Sigmoid colon (tissue), 7 donors: Measurements from ENCODE around the gene QKI. TPM values are rescaled to one million over a fixed set of nuclear protein-coding genes. Genes with fewer than 3 reads are reported as not detected.
"Not testable (repeated sequence)": the region's sequence is repeated elsewhere in the genome, so short reads cannot be mapped to it uniquely, and the experiment has no call there.

Experiments used
- DNase-seq: peaks from one replicate; pipeline ENCODE4 v3.0.0-alpha.2; 2019
- H3K27ac ChIP-seq, 4 donors: fragments of 200-600 bp; sonication (generic); one replicate each; pipeline ENCODE4 v1.5.1; 2016 to 2019; ENCODE audit warnings: mild to moderate bottlenecking in 1 of 4
- H3K27me3 ChIP-seq, 3 donors: fragments of 200-600 bp; sonication (generic); one replicate each; pipeline ENCODE4 v1.5.1; 2019; ENCODE audit warnings: mild to moderate bottlenecking in 1 of 3
- H3K36me3 ChIP-seq, 4 donors: fragments of 200-600 bp; sonication (generic); one replicate each; pipeline ENCODE4 v1.5.1; 2016 to 2019
- H3K4me1 ChIP-seq, 4 donors: fragments of 200-600 bp; sonication (generic); one replicate each; pipeline ENCODE4 v1.5.1; 2017 to 2019
- H3K4me3 ChIP-seq, 4 donors: fragments of 200-600 bp; sonication (generic); one replicate each; pipeline ENCODE4 v1.5.1; 2017 to 2019; ENCODE audit warnings: mild to moderate bottlenecking in 2 of 4, moderate library complexity in 1 of 4
- H3K9me3 ChIP-seq, 4 donors: fragments of 200-600 bp in 3 of 4; sonication (generic) in 3 of 4; one replicate each; pipeline versions ENCODE4 v1.5.1 to v1.6.1; 2013 to 2019
- EP300 ChIP-seq, 4 donors: sonication (generic); formaldehyde crosslinking; IDR thresholded peaks; one replicate each; pipeline ENCODE4 v1.6.1; 2017; ENCODE audit warnings: antibody characterized with exemption in 4 of 4
- POLR2A ChIP-seq, 2 donors: fragments of 450-650 bp; IDR thresholded peaks; one replicate each; pipeline ENCODE4 v1.6.1; 2016; ENCODE audit warnings: antibody characterized with exemption in 2 of 2, mild to moderate bottlenecking in 2 of 2, moderate library complexity in 2 of 2
- POLR2AphosphoS5 ChIP-seq, 4 donors: sonication (generic); formaldehyde crosslinking; IDR thresholded peaks; one replicate each; pipeline ENCODE4 v1.6.1; 2017; ENCODE audit warnings: antibody characterized with exemption in 4 of 4
- WGBS, 2 donors: extraction: QIAGEN DNeasy Blood & Tissue Kit; methylation state at CpG; one replicate each; pipeline ENCODE4 v1.1.7; 2013; 5-methylcytosine and 5-hydroxymethylcytosine counted together
- intact Hi-C: fragments of 100-400 bp; cut with DNase I; formaldehyde crosslinking; loops from one replicate; pipeline ENCODE4 v1.15.1; 2023
- polyA plus RNA-seq, 3 donors: library from polyadenylated mRNA; stranded (reverse); fragments of 200-250 nt; gene quantifications; one replicate each; pipeline ENCODE4 v1.2.3, GENCODE V29; 2013
- total RNA-seq, 4 donors: library from RNA; depleted of rRNA; stranded (reverse); fragments of >200 nt; gene quantifications; one replicate each; pipeline ENCODE4 v1.1.0, GENCODE V29; 2016
- TF ChIP-seq, protein P1 (sequence below), 4 experiments: fragments of 450-650 bp in 3 of 4; fragments of 200-600 bp in 1 of 4; IDR thresholded peaks; one replicate each; pipeline ENCODE4 v1.5.1; 2016 to 2019; ENCODE audit warnings: antibody characterized with exemption in 4 of 4, mild to moderate bottlenecking in 3 of 4, moderate library complexity in 2 of 4
- donor health status: healthy with polysubstance abuse.
- donor health status: Bipolar disorder and iron deficiency.
- donor health status: healthy.

QKI gene
- total and polyA plus RNA-seq, 7 donors = 9.2 to 146 (median 139) TPM

DNA sequence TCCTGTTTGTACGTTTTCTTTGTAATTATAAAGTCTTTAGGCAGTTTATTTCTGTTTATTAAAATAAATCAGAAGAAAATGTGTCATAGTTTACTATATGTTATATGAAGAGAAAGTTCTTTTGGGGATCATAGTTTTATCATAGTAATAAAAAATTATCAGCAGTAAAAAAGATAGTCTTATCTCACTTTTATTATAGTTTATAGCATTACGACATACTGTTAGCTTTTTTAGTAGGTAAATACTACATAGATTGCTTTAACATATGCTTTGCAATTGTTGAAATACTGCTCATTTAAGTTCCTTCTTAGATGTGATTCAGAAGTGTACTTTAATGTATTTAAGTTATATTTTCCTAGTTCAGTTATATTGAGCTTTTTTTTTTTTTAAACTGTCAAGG, 13.9 kb downstream of the QKI start:
- Histone ChIP-seq H3K4me3 (no peak overlapping the region), H3K9me3 (no peaks in the 10 kb centered on the region), H3K4me1 (peaks cover 0 to 93% (median 65%) of the 10 kb centered on the region in 4 donors), H3K36me3 (no peaks in the 10 kb centered on the region), H3K27me3 (no peaks in the 10 kb centered on the region), H3K27ac (no peak overlapping the region)
- 9 to 59% methylated on average over 2 of the region's 2 CpGs for WGBS, 2 donors
- DNase-seq = no peak
- TF ChIP-seq POLR2A (IDR thresholded peaks at IDR 0.05) = no peak
- no peak for TF ChIP-seq EP300 (IDR thresholded peaks at IDR 0.05)
- intact Hi-C loops = loop anchor here (5.0 kb wide), 1 partner anchor 1499 kb away; no protein-coding TSS in a partner anchor

DNA sequence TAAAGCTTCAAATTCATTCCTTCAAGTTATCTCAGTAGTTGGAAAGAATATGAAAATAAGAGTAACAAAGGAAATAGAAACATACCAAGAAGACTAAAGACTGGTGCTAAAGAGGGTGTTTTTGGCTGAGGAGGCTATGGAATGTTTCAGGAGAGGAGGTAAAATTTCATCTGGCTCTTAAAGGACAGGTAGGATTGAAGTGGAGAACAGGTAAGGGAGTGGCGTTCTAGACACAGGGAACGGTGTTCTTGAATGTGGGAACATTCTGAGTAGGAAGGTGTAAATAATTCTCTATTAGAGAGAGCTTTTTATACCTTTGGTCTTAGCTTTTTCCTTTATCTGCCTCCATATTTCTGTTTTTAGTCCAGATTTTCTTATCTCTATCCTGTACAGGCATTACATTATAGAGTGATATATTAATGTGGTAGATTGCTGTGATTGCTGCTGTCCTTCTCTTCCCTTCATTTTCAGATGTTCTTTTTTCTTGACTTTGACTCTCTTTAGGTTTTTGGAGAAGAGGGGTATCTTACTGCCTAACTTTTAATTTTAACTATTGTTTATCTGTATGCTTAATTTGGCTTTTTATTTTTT, 15.4 kb downstream of the QKI start:
- H3K4me3 ChIP-seq = no peak overlapping the region
- H3K27me3 ChIP-seq = no peaks in the 10 kb centered on the region
- intact Hi-C loops = loop anchor here (5.0 to 10.0 kb wide), 2 partner anchors 895 to 1497 kb away; no protein-coding TSS in a partner anchor
- no peaks in the 10 kb centered on the region for H3K36me3 ChIP-seq
- peaks cover 0 to 86% (median 57%) of the 10 kb centered on the region in 4 donors for H3K4me1 ChIP-seq
- no peak for DNase-seq
- 41 to 83% methylated on average over 2 of the region's 2 CpGs for WGBS, 2 donors
- no peaks in the 10 kb centered on the region for H3K9me3 ChIP-seq
- TF ChIP-seq EP300 (IDR thresholded peaks at IDR 0.05) = no peak
- H3K27ac ChIP-seq = no peak overlapping the region

DNA sequence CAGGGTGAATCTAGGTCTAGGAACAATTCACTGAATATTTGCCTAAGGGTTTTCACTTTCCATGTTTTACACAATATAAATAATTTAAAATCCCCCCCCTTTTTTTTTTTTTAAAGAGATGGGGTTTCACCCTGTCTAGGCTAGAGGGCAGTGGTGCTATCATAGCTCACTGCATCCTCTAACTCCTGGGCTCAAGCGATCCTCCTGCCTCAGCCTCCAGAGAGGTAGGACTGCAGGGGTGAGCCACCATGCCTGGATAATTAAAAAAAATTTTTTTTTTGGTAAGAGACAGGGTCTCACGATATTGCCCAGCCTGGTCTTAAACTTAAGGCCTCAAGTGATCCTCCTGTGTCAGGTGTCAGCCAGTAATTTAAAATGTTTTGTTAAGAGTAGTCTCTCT, 17.8 kb downstream of the QKI start:
- intact Hi-C loops = loop anchor here (10.0 kb wide), 1 partner anchor 893 kb away; no protein-coding TSS in a partner anchor
- DNase-seq = no peak
- TF ChIP-seq EP300 (IDR thresholded peaks at IDR 0.05) = no peak
- TF ChIP-seq POLR2A (IDR thresholded peaks at IDR 0.05) = no peak
- TF ChIP-seq, protein P1, sequence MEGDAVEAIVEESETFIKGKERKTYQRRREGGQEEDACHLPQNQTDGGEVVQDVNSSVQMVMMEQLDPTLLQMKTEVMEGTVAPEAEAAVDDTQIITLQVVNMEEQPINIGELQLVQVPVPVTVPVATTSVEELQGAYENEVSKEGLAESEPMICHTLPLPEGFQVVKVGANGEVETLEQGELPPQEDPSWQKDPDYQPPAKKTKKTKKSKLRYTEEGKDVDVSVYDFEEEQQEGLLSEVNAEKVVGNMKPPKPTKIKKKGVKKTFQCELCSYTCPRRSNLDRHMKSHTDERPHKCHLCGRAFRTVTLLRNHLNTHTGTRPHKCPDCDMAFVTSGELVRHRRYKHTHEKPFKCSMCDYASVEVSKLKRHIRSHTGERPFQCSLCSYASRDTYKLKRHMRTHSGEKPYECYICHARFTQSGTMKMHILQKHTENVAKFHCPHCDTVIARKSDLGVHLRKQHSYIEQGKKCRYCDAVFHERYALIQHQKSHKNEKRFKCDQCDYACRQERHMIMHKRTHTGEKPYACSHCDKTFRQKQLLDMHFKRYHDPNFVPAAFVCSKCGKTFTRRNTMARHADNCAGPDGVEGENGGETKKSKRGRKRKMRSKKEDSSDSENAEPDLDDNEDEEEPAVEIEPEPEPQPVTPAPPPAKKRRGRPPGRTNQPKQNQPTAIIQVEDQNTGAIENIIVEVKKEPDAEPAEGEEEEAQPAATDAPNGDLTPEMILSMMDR (IDR thresholded peaks at IDR 0.05) = no peak
- TF ChIP-seq POLR2AphosphoS5 (IDR thresholded peaks at IDR 0.05) = no peak
- Histone ChIP-seq H3K4me1 (peaks cover 0 to 77% (median 59%) of the 10 kb centered on the region in 4 donors), H3K36me3 (no peaks in the 10 kb centered on the region), H3K4me3 (no peak overlapping the region), H3K9me3 (no peaks in the 10 kb centered on the region), H3K27ac (no peak overlapping the region), H3K27me3 (no peaks in the 10 kb centered on the region)
- WGBS, 2 donors = 86 to 91% methylated on average over 2 of the region's 2 CpGs

DNA sequence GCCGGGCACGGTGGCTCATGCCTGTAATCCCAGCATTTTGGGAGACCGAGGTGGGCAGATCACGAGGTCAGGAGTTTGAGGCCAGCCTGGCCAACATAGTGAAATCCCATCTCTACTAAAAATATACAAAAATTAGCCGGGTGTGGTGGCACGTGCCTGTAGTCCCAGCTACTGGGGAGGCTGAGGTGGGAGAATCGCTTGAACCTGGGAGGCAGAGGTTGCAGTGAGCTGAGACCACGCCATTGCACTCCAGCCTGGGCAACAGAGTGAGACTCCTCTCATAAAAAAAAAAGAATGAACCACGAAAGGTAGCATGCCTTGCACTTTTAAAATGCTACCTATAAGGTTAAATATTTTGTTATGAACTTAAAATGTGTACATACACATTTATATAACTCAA, 19.0 kb downstream of the QKI start:
- WGBS, 2 donors = 83 to 97% methylated on average over 9 of the region's 9 CpGs
- H3K27ac ChIP-seq, H3K36me3 ChIP-seq, DNase-seq, H3K9me3 ChIP-seq, H3K27me3 ChIP-seq, H3K4me3 ChIP-seq: not testable (repeated sequence)
- H3K4me1 ChIP-seq = peaks cover 0 to 76% (median 60%) of the 10 kb centered on the region in 4 donors
- intact Hi-C loops = loop anchor here (10.0 kb wide), 1 partner anchor 891 kb away; no protein-coding TSS in a partner anchor

DNA sequence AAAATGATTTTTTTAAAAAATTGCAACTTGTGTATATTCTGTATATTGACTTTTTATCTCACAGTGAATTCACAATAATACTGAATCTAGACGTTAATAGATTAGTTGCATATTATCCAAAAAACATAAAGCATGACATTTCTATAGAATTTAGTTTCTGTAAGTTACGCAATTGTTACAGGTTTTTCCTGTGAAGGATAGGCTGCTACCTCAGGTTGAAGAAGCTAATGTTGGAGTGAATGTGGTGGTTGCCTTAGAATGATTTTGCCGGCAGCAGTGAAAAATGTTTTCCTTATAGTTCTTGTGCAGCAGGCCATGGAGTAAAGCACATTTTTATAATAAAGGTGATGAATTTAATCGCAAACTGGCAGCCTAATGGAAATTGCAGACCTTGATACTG, 20.5 kb downstream of the QKI start:
- H3K36me3 ChIP-seq = no peaks in the 10 kb centered on the region
- intact Hi-C loops = loop anchor here (10.0 kb wide), 1 partner anchor 890 kb away; no protein-coding TSS in a partner anchor
- no peaks in the 10 kb centered on the region for H3K27me3 ChIP-seq
- 85 to 92% methylated on average over 4 of the region's 4 CpGs for WGBS, 2 donors
- no peak for TF ChIP-seq POLR2A (IDR thresholded peaks at IDR 0.05)
- no peak for TF ChIP-seq EP300 (IDR thresholded peaks at IDR 0.05)
- no peak for TF ChIP-seq POLR2AphosphoS5 (IDR thresholded peaks at IDR 0.05)
- TF ChIP-seq, protein P1 (IDR thresholded peaks at IDR 0.05) = no peak
- H3K4me1 ChIP-seq = peaks cover 0 to 76% (median 56%) of the 10 kb centered on the region in 4 donors
- no peak for DNase-seq
- no peak overlapping the region for H3K27ac ChIP-seq
- no peak overlapping the region for H3K4me3 ChIP-seq
- no peaks in the 10 kb centered on the region for H3K9me3 ChIP-seq

DNA sequence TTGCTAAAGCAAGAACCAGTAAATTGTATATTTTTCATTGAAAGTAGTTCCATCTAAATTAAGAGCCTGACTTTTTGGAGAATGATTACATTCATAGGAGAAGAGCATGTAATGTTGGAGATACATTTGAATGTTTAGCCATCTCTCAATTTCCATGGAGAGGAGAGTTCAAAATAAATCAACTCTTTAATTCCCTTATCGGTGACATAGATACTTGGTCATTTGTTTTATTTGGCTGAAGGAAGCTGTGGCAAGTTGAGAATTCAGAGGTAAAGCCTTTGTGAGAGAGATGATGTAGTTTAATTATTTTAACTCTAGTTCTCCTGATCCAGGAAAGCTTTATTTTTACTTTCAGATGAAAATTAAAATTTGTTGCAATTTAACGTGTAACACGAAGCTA, 22.3 kb downstream of the QKI start:
- Histone ChIP-seq H3K4me1 (peaks cover 0 to 76% (median 50%) of the 10 kb centered on the region in 4 donors), H3K9me3 (no peaks in the 10 kb centered on the region), H3K27ac (no peak overlapping the region), H3K4me3 (no peak overlapping the region), H3K36me3 (no peaks in the 10 kb centered on the region), H3K27me3 (no peaks in the 10 kb centered on the region)
- no peak for DNase-seq
- intact Hi-C loops = loop anchor here (10.0 kb wide), 1 partner anchor 888 kb away; no protein-coding TSS in a partner anchor
- WGBS, 2 donors = 89 to 90% methylated on average over 3 of the region's 3 CpGs
- TF ChIP-seq EP300 (IDR thresholded peaks at IDR 0.05) = no peak
- TF ChIP-seq POLR2A (IDR thresholded peaks at IDR 0.05) = no peak
- TF ChIP-seq POLR2AphosphoS5 (IDR thresholded peaks at IDR 0.05) = no peak
- TF ChIP-seq, protein P1 (IDR thresholded peaks at IDR 0.05) = no peak
